ENCODE data around the gene GALNT2. TPM values are rescaled to one million over a fixed set of nuclear protein-coding genes. Genes with fewer than 3 reads are reported as not detected.

GALNT2 gene
- total and polyA plus RNA-seq, 2 donors, result 28.7 to 55.0 TPM

GRCh38 chr1:230283678-230284077, 216.6 kb downstream of the GALNT2 start:
- H3K36me3 ChIP-seq (ENCODE audit: insufficient read depth), result no peaks in the 10 kb centered on the region
- DNase-seq (ENCODE audit: extremely low spot score), result no peak
- no peaks in the 10 kb centered on the region for H3K4me1 ChIP-seq (ENCODE audit: insufficient read depth)
- WGBS, result 90% methylated on average over 12 of the region's 12 CpGs
- no peak overlapping the region for H3K27ac ChIP-seq (ENCODE audit: low read depth)
- H3K4me3 ChIP-seq (ENCODE audit: low read depth, low read length), result no peak overlapping the region

GRCh38 chr1:230284891-230285290, 217.9 kb downstream of the GALNT2 start:
- H3K4me3 ChIP-seq (ENCODE audit: low read depth, low read length), result no peak overlapping the region
- H3K27ac ChIP-seq (ENCODE audit: low read depth), result no peak overlapping the region
- no peaks in the 10 kb centered on the region for H3K4me1 ChIP-seq (ENCODE audit: insufficient read depth)
- no peaks in the 10 kb centered on the region for H3K36me3 ChIP-seq (ENCODE audit: insufficient read depth)
- 75% methylated on average over 10 of the region's 10 CpGs for WGBS
- DNase-seq (ENCODE audit: extremely low spot score), result no peak

GRCh38 chr1:230285351-230285750, 218.3 kb downstream of the GALNT2 start:
- no peaks in the 10 kb centered on the region for H3K36me3 ChIP-seq (ENCODE audit: insufficient read depth)
- WGBS, result 90% methylated on average over 7 of the region's 7 CpGs
- DNase-seq (ENCODE audit: extremely low spot score), result no peak

GRCh38 chr1:230286166-230286889, 219.3 kb downstream of the GALNT2 start:
- no peak for DNase-seq (ENCODE audit: extremely low spot score)
- WGBS, result 82% methylated on average over 21 of the region's 21 CpGs
- Histone ChIP-seq H3K4me3 (ENCODE audit: low read depth, low read length) (no peak overlapping the region), H3K4me1 (ENCODE audit: insufficient read depth) (no peaks in the 10 kb centered on the region), H3K27ac (ENCODE audit: low read depth) (no peak overlapping the region), H3K36me3 (ENCODE audit: insufficient read depth) (no peaks in the 10 kb centered on the region)

More at GRCh38 chr1:230285351-230285750, 218.3 kb downstream of the GALNT2 start:
- no peak overlapping the region for H3K27ac ChIP-seq (ENCODE audit: low read depth)
- H3K4me3 ChIP-seq (ENCODE audit: low read depth, low read length), result no peak overlapping the region
- H3K4me1 ChIP-seq (ENCODE audit: insufficient read depth), result no peaks in the 10 kb centered on the region

GRCh38 chr1:230286890-230287269, 219.8 kb downstream of the GALNT2 start:
- H3K27ac ChIP-seq (ENCODE audit: low read depth), result no peak overlapping the region
- 68% methylated on average over 10 of the region's 10 CpGs for WGBS
- H3K36me3 ChIP-seq (ENCODE audit: insufficient read depth), result no peaks in the 10 kb centered on the region
- DNase-seq (ENCODE audit: extremely low spot score), result no peak
- H3K4me1 ChIP-seq (ENCODE audit: insufficient read depth), result no peaks in the 10 kb centered on the region
- H3K4me3 ChIP-seq (ENCODE audit: low read depth, low read length), result no peak overlapping the region

GRCh38 chr1:230287674-230288315, 220.8 kb downstream of the GALNT2 start:
- no peak overlapping the region for H3K4me3 ChIP-seq (ENCODE audit: low read depth, low read length)
- no peak overlapping the region for H3K27ac ChIP-seq (ENCODE audit: low read depth)
- no peaks in the 10 kb centered on the region for H3K36me3 ChIP-seq (ENCODE audit: insufficient read depth)
- no peaks in the 10 kb centered on the region for H3K4me1 ChIP-seq (ENCODE audit: insufficient read depth)
- 64% methylated on average over 17 of the region's 17 CpGs for WGBS
- DNase-seq (ENCODE audit: extremely low spot score), result no peak

GRCh38 chr1:230288641-230289349, 221.8 kb downstream of the GALNT2 start:
- DNase-seq (ENCODE audit: extremely low spot score), result no peak
- WGBS, result 84% methylated on average over 14 of the region's 14 CpGs

GRCh38 chr1:230289350-230289644, 222.3 kb downstream of the GALNT2 start:
- no peak for DNase-seq (ENCODE audit: extremely low spot score)
- WGBS, result 89% methylated on average over 5 of the region's 5 CpGs

More at GRCh38 chr1:230288641-230289349, 221.8 kb downstream of the GALNT2 start:
- Histone ChIP-seq H3K4me3 (ENCODE audit: low read depth, low read length) (no peak overlapping the region), H3K27ac (ENCODE audit: low read depth) (no peak overlapping the region), H3K36me3 (ENCODE audit: insufficient read depth) (no peaks in the 10 kb centered on the region), H3K4me1 (ENCODE audit: insufficient read depth) (no peaks in the 10 kb centered on the region)

GRCh38 chr1:230291731-230292620, 224.9 kb downstream of the GALNT2 start:
- Histone ChIP-seq H3K27ac (ENCODE audit: low read depth) (no peak overlapping the region), H3K4me1 (ENCODE audit: insufficient read depth) (no peaks in the 10 kb centered on the region), H3K36me3 (ENCODE audit: insufficient read depth) (no peaks in the 10 kb centered on the region), H3K4me3 (ENCODE audit: low read depth, low read length) (no peak overlapping the region)
- WGBS, result 72% methylated on average over 28 of the region's 28 CpGs
- DNase-seq (ENCODE audit: extremely low spot score), result no peak

More at GRCh38 chr1:230289350-230289644, 222.3 kb downstream of the GALNT2 start:
- Histone ChIP-seq H3K4me3 (ENCODE audit: low read depth, low read length) (no peak overlapping the region), H3K27ac (ENCODE audit: low read depth) (no peak overlapping the region), H3K4me1 (ENCODE audit: insufficient read depth) (no peaks in the 10 kb centered on the region), H3K36me3 (ENCODE audit: insufficient read depth) (no peaks in the 10 kb centered on the region)

GRCh38 chr1:230292689-230293389, 225.8 kb downstream of the GALNT2 start:
- Histone ChIP-seq H3K4me1 (ENCODE audit: insufficient read depth) (no peaks in the 10 kb centered on the region), H3K27ac (ENCODE audit: low read depth) (no peak overlapping the region), H3K36me3 (ENCODE audit: insufficient read depth) (no peaks in the 10 kb centered on the region), H3K4me3 (ENCODE audit: low read depth, low read length) (no peak overlapping the region)
- DNase-seq (ENCODE audit: extremely low spot score), result no peak
- 49% methylated on average over 12 of the region's 12 CpGs for WGBS

- Histone ChIP-seq H3K27ac (ENCODE audit: low read depth) (no peak overlapping the region), H3K4me1 (ENCODE audit: insufficient read depth) (no peaks in the 10 kb centered on the region), H3K4me3 (ENCODE audit: low read depth, low read length) (no peak overlapping the region), H3K36me3 (ENCODE audit: insufficient read depth) (no peaks in the 10 kb centered on the region)
- no peak for DNase-seq (ENCODE audit: extremely low spot score)
- WGBS, result 54% methylated on average over 7 of the region's 7 CpGs
These were observed 226.3 kb downstream of the GALNT2 start for GRCh38 chr1:230293390-230293700.

GRCh38 chr1:230295367-230295766, 228.3 kb downstream of the GALNT2 start:
- Histone ChIP-seq H3K4me1 (ENCODE audit: insufficient read depth) (no peaks in the 10 kb centered on the region), H3K27ac (ENCODE audit: low read depth) (no peak overlapping the region), H3K36me3 (ENCODE audit: insufficient read depth) (no peaks in the 10 kb centered on the region), H3K4me3 (ENCODE audit: low read depth, low read length) (no peak overlapping the region)
- WGBS, result 82% methylated on average over 3 of the region's 3 CpGs
- DNase-seq (ENCODE audit: extremely low spot score), result no peak
